K562 (cell line): ENCODE data around the gene IL25. TPM values are rescaled to one million over a fixed set of nuclear protein-coding genes. Genes with fewer than 3 reads are reported as not detected.

ENCODE experiments used
- ATAC-seq: fragments of 200-7000 bp; cut with Tn5 transposase; 3 replicates; pipeline ENCODE4 v1.9.1; 2020; ENCODE audit warnings: moderate library complexity
- BruUV-seq: library from RNA; stranded (reverse); fragments of 400-500 nt; replicated peaks from 2 replicates; lab custom pipeline; 2021; lab: Mats Ljungman, UMichigan
- CTCF ChIA-PET: fragments of 300-600 bp; formaldehyde crosslinking; extraction: SDS; loops from one replicate; lab custom pipeline; 2021; ENCODE audit warnings: low intra/inter-chr PET ratio; lab: Yijun Ruan, JAX
- POLR2A ChIA-PET: fragments of 300-600, 350-650 bp; sonication (Branson Sonifier 250); formaldehyde crosslinking; extraction: SDS; loops from one replicate; lab custom pipeline; 2021; ENCODE audit warnings: antibody characterized with exemption, inconsistent platforms; lab: Yijun Ruan, JAX
- DNase-seq, 4 experiments: peaks; one replicate each; pipeline versions ENCODE4 v3.0.0 to v3.0.0-alpha.2; 2011 to 2018; ENCODE audit warnings: low spot score in 3 of 4, mixed read lengths in 3 of 4; ENCODE audit errors: extremely low read depth in 1 of 4
- FAIRE-seq: peaks from 2 replicates; lab custom pipeline; 2011; peaks lifted over from hg19 to GRCh38; lab: Jason Lieb, UNC
- H2AFZ ChIP-seq: 2 replicates; pipeline ENCODE4 v1.6.0; 2011; ENCODE audit warnings: low read depth, low read length, control low read depth, inconsistent platforms
- H3K27ac ChIP-seq: fragments of 200-600 bp; 3 replicates; pipeline ENCODE4 v1.8.0; 2011; ENCODE audit warnings: low read depth, mild to moderate bottlenecking, control low read depth, inconsistent platforms, low read length, moderate library complexity, mixed read lengths; ENCODE audit errors: extremely low read depth
- H3K27me3 ChIP-seq, 2 experiments: fragments of 300-600 bp in 1 of 2; 2 replicates in 1 of 2; 3 replicates in 1 of 2; pipeline versions ENCODE4 v1.6.0 to v1.8.0; 2011; ENCODE audit warnings: inconsistent platforms in 2 of 2, low read length in 2 of 2, mild to moderate bottlenecking in 1 of 2, mixed read lengths in 1 of 2, moderate library complexity in 1 of 2; ENCODE audit not compliant: control insufficient read depth in 2 of 2, insufficient read depth in 2 of 2
- H3K36me3 ChIP-seq: fragments of 300-600 bp; 3 replicates; pipeline ENCODE4 v1.8.0; 2011; ENCODE audit warnings: mild to moderate bottlenecking, low read length, inconsistent platforms; ENCODE audit not compliant: control insufficient read depth, insufficient read depth
- H3K4me1 ChIP-seq, 2 experiments: fragments of 200-600 bp in 1 of 2; replicated peaks in 1 of 2; 2 replicates in 1 of 2; 3 replicates in 1 of 2; pipeline versions ENCODE4 v1.5.1 to v1.8.0; 2011; ENCODE audit warnings: inconsistent platforms in 2 of 2, low read length in 2 of 2, mild to moderate bottlenecking in 1 of 2, mixed read lengths in 1 of 2, moderate library complexity in 1 of 2; ENCODE audit not compliant: control insufficient read depth in 2 of 2, insufficient read depth in 2 of 2
- H3K4me2 ChIP-seq: 2 replicates; pipeline ENCODE4 v1.6.1; 2011; ENCODE audit warnings: low read length, control low read depth, inconsistent platforms, mixed read lengths; ENCODE audit not compliant: insufficient read depth
- H3K4me3 ChIP-seq: fragments of 200-600 bp; sonication (generic), shearing (Covaris generic); 2 replicates; pipeline ENCODE4 v1.5.1; 2016; ENCODE audit warnings: control low read depth, inconsistent platforms
- H3K79me2 ChIP-seq: fragments of 200-600 bp; 3 replicates; pipeline ENCODE4 v1.8.0; 2011; ENCODE audit warnings: low read length, inconsistent platforms; ENCODE audit not compliant: control insufficient read depth, insufficient read depth
- H3K9ac ChIP-seq, 2 experiments: 2 replicates each; pipeline versions ENCODE4 v1.6.0 to v1.6.1; 2011; ENCODE audit warnings: low read depth in 2 of 2, low read length in 2 of 2, control low read depth in 1 of 2, inconsistent platforms in 1 of 2, mild to moderate bottlenecking in 1 of 2, mixed read lengths in 1 of 2; ENCODE audit not compliant: insufficient read depth in 1 of 2
- H3K9me1 ChIP-seq: one replicate; pipeline ENCODE4 v1.6.0; 2011; ENCODE audit warnings: inconsistent platforms, mild to moderate bottlenecking, low read length, moderate library complexity; ENCODE audit not compliant: control insufficient read depth, insufficient read depth
- H3K9me3 ChIP-seq: replicated peaks from 2 replicates; pipeline ENCODE4 v1.5.1; 2011; ENCODE audit warnings: low read depth, low read length, inconsistent platforms; ENCODE audit not compliant: control insufficient read depth, insufficient read depth
- H4K20me1 ChIP-seq: replicated peaks from 2 replicates; pipeline ENCODE4 v1.6.1; 2011; ENCODE audit warnings: low read length, inconsistent platforms, mixed read lengths; ENCODE audit not compliant: control insufficient read depth, insufficient read depth
- ASH1L ChIP-seq: fragments of 450-650 bp; IDR thresholded peaks from 2 replicates; pipeline ENCODE4 v1.6.1; 2018; ENCODE audit warnings: borderline replicate concordance, mild to moderate bottlenecking, low read depth; ENCODE audit not compliant: partially characterized antibody
- CAMTA2 ChIP-seq: fragments of 250-450 bp; sonication (Bioruptor Pico); conservative IDR thresholded peaks from 2 replicates; pipeline ENCODE4 v1.5.1; 2022
- CBFA2T3 ChIP-seq: fragments of 450-650 bp; IDR thresholded peaks from 2 replicates; pipeline ENCODE4 v1.6.1; 2017
- HCFC1 ChIP-seq: IDR thresholded peaks from 2 replicates; pipeline ENCODE4 v1.6.1; 2012; ENCODE audit warnings: low read depth, low read length, improper control_type of control experiment
- HDAC6 ChIP-seq: IDR thresholded peaks from 2 replicates; pipeline ENCODE4 v1.6.1; 2012; ENCODE audit warnings: low read depth, mild to moderate bottlenecking, control low read depth, inconsistent platforms, low read length, moderate library complexity
- HDGF ChIP-seq: fragments of 450-650 bp; IDR thresholded peaks from 2 replicates; pipeline ENCODE4 v1.6.1; 2016
- KLF16 ChIP-seq: IDR thresholded peaks from 2 replicates; pipeline ENCODE4 v1.6.1; 2016; ENCODE audit warnings: antibody characterized with exemption
- NR2F6 ChIP-seq: fragments of 450-650 bp; formaldehyde crosslinking; IDR thresholded peaks from 2 replicates; pipeline ENCODE4 v1.4.0; 2020; ENCODE audit warnings: mild to moderate bottlenecking
- NRF1 ChIP-seq, 2 experiments: fragments of 450-650 bp; IDR thresholded peaks in 1 of 2; conservative IDR thresholded peaks in 1 of 2; 2 replicates each; pipeline ENCODE4 v1.6.1; 2014; ENCODE audit warnings: mild to moderate bottlenecking in 2 of 2
- PHB ChIP-seq: fragments of 250-450 bp; sonication (Bioruptor Pico); IDR thresholded peaks from 2 replicates; pipeline ENCODE4 v1.5.0; 2021
- XRCC3 ChIP-seq: fragments of 450-650 bp; IDR thresholded peaks from 2 replicates; pipeline ENCODE4 v1.6.1; 2017; ENCODE audit warnings: mild to moderate bottlenecking, moderate library complexity
- ZNF197 ChIP-seq: fragments of 200-800 bp; sonication (Bioruptor generic); IDR thresholded peaks from 2 replicates; pipeline ENCODE4 v1.6.1; 2016; ENCODE audit warnings: low read depth, missing genetic modification characterization, missing compliant biosample characterization
- ZNF551 ChIP-seq: fragments of 250-450 bp; sonication (Bioruptor Pico); IDR thresholded peaks from 2 replicates; pipeline ENCODE4 v1.5.0; 2021; ENCODE audit warnings: mild to moderate bottlenecking, moderate library complexity
- ZSCAN29 ChIP-seq: fragments of 450-650 bp; IDR thresholded peaks from 2 replicates; pipeline ENCODE4 v1.6.1; 2017
- WGBS: fragments of 100-300 bp; shearing (Covaris generic); methylation state at CpG from one replicate; pipeline ENCODE4 v1.1.6; 2016; ENCODE audit warnings: low coverage, mixed read lengths; ENCODE audit not compliant: insufficient coverage; ENCODE audit errors: missing lambda C conversion rate; 5-methylcytosine and 5-hydroxymethylcytosine counted together
- in situ Hi-C: fragments of 300-500 bp; cut with MboI; formaldehyde crosslinking; loops from 4 replicates; pipeline ENCODE4 v1.15.0; 2018; ENCODE audit warnings: inconsistent platforms, mixed read lengths
- intact Hi-C: fragments of 100-400 bp; cut with micrococcal nuclease; formaldehyde crosslinking; loops from 2 replicates; pipeline ENCODE4 v1.14.2; 2022
- polyA plus RNA-seq, 8 experiments: library from polyadenylated mRNA; depleted of rRNA in 4 of 8; stranded (reverse) in 5 of 8; unstranded in 3 of 8; fragments of >200 nt; fragmentation: Nextera tagmentation in 2 of 8; fragmentation: Illumina TruSeq in 1 of 8; extraction: Ambion mirVana in 2 of 8; extraction: Trizol in 1 of 8; gene quantifications; 2 replicates each; pipeline versions ENCODE4 v1.2.1 to v1.2.3, GENCODE V29; 2011 to 2014; ENCODE audit warnings: inconsistent platforms in 1 of 8, missing spikeins in 1 of 8
- total RNA-seq, 7 experiments: library from RNA; depleted of rRNA in 6 of 7; stranded (reverse); fragments of >200 nt in 6 of 7; fragmentation: Illumina TruSeq in 2 of 7; extraction: Trizol in 2 of 7; gene quantifications; 2 replicates each; pipeline versions ENCODE4 v1.2.1 to v1.2.3, GENCODE V29; 2011 to 2021; ENCODE audit warnings: low replicate concordance in 1 of 7
- TF ChIP-seq, protein P1 (sequence below): fragments of 450-650 bp; formaldehyde crosslinking; IDR thresholded peaks from 2 replicates; pipeline ENCODE4 v1.4.0; 2020; ENCODE audit warnings: mild to moderate bottlenecking
- TF ChIP-seq, protein P2 (sequence below), 2 experiments: fragments of 250-450 bp in 1 of 2; fragments of 450-650 bp in 1 of 2; sonication (Bioruptor Pico) in 1 of 2; IDR thresholded peaks; 2 replicates each; pipeline versions ENCODE4 v1.6.1 to v1.8.0; 2016 to 2021; ENCODE audit warnings: mild to moderate bottlenecking in 2 of 2, moderate library complexity in 2 of 2, missing compliant biosample characterization in 1 of 2, missing genetic modification characterization in 1 of 2

IL25 gene
- total and polyA plus RNA-seq, 9 of the 15 experiments (the other 6 are each of a cell fraction or from before 2014, with no cell fraction given): not detected

DNA sequence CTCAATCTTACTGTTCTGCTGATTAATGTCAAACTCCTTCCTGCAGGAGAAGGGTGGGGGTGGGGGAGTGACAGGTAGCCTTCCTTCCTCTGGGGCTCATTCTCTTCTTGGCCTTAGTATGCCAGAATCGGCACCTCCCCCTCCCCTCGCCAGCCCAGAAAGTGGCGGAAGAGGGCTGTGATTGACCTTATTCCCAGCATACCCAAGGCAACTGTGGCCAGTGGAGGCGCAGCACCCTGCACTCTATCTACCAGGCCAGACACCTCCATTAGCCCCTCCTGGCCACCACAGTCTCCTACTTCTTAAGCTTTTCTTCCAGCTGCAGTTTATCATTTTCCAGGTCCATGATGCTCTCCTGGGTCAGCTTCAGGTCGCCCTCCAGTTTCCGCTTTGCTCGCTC lies 20.0 kb downstream of the IL25 start (continued):
- TF ChIP-seq HDAC6 (no peak), ZNF551 (no peak), CAMTA2 (CRISPR knock-in tag) (no peak), HCFC1 (peak; percentile 20; the same call in 1 of the 2 replicates), PHB (CRISPR knock-in tag) (no peak), KLF16 (no peak), XRCC3 (no peak), NR2F6 (CRISPR knock-in tag) (no peak), CBFA2T3 (peak; percentile 30; the same call in 1 of the 2 replicates)
- TF ChIP-seq, protein P1, sequence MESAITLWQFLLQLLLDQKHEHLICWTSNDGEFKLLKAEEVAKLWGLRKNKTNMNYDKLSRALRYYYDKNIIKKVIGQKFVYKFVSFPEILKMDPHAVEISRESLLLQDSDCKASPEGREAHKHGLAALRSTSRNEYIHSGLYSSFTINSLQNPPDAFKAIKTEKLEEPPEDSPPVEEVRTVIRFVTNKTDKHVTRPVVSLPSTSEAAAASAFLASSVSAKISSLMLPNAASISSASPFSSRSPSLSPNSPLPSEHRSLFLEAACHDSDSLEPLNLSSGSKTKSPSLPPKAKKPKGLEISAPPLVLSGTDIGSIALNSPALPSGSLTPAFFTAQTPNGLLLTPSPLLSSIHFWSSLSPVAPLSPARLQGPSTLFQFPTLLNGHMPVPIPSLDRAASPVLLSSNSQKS (CRISPR knock-in tag): no peak
- TF ChIP-seq, protein P2, sequence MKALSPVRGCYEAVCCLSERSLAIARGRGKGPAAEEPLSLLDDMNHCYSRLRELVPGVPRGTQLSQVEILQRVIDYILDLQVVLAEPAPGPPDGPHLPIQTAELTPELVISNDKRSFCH (CRISPR knock-in tag; IDR thresholded peaks at IDR 0.05): no peak
- TF ChIP-seq, protein P2 (tag; IDR thresholded peaks at IDR 0.05): no peak

DNA sequence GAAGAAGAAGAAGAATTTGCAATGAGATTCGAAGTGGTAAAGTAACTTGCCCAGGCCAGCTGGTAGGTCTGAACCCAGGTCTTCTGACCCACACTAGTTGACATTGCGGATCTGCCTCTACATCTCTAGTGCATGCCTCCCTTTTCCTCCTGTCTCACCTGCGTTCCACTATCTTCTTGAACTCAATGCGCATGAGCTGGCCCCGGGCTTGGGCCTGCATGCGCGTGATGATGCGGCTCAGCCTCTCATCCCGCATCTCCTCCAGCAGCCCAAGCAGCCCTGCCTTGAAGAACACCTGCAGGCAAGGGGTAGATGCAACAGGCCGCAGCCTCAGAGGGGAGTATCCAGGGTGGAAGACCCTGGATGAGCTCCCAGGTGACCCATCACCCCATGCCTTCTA lies 23.5 kb downstream of the IL25 start:
- ATAC-seq (no peak), DNase-seq (no peak)
- no peaks in the 10 kb centered on the region for H3K79me2 ChIP-seq
- no peaks in the 10 kb centered on the region for H4K20me1 ChIP-seq
- H3K27me3 ChIP-seq: peaks cover 10 to 52% of the 10 kb centered on the region in 2 experiments; a peak in 3 of 5 replicates
- CTCF ChIA-PET: no interaction called here
- in situ Hi-C loops: no loop called here
- TF ChIP-seq NRF1 (conservative IDR thresholded peaks at IDR 0.05 in 1 of 2, IDR thresholded peaks at IDR 0.05 in 1 of 2) (peak; percentile 49 to 63; a peak in 3 of 4 replicates), ZNF197 (no peak), ZSCAN29 (no peak), ASH1L (no peak), HDGF (no peak)
- TF ChIP-seq, all 486 proteins: peak for 1
- Histone ChIP-seq H3K9ac (no peak overlapping the region), H3K9me3 (no peaks in the 10 kb centered on the region), H3K4me1 (no peaks in the 10 kb centered on the region), H3K27ac (no peak overlapping the region), H2AFZ (no peak overlapping the region), H3K36me3 (no peaks in the 10 kb centered on the region), H3K4me2 (no peak overlapping the region), H3K9me1 (no peaks in the 10 kb centered on the region), H3K4me3 (no peak overlapping the region)
- no TSS peak for BruUV-seq
- WGBS: 26% methylated on average over 6 of the region's 10 CpGs
- intact Hi-C loops: no loop called here
- FAIRE-seq: no peak
- POLR2A ChIA-PET: no interaction called here
